NCI-H1694 treated with DMSO at 0.1 percent for 48 hours (cell line): Measurements from ENCODE around the gene IL12B.
"Not testable (repeated sequence)": the region's sequence is repeated elsewhere in the genome, so short reads cannot be mapped to it uniquely, and the experiment has no call there.

Source experiments
- DNase-seq: peaks from one replicate; lab custom pipeline; 2025; lab: John Stamatoyannopoulos, UW

Gene IL12B

DNA sequence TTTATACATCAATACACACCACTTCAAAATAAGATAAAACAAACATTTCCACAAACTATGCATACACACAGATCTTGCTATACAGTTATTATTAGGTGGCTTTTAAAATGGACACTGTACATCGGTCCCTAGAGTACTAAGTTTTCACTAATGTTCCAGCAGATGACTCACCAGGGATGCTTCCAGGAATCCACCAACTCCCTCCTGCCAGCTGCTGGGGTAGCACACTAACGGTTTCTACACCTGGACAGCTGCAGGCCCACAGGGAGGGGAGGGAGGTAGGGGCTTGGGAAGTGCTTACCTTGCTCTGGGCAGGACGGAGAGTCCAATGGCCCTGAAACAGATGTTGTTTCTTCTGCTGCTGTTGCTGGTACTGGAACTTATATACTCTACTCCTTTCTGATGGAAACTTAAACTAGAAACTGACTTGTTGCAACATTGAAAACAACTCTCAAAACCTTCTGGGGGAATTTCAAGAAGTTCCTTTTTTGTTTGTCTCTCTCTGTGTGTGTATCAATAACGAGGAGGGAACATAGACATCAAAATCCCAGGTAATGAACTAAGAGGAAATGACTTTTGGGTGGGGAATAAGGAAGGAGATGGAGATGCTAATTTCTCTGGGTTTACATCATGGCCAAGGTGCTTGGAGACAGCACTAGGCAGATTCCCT, at the start of gene IL12B:
Gene IL12B, minus strand, starts transcription at position 357 of the 670 bp plus-strand sequence. CDS start 3,705 bp downstream, outside the sequence.
- no peak for DNase-seq

DNA sequence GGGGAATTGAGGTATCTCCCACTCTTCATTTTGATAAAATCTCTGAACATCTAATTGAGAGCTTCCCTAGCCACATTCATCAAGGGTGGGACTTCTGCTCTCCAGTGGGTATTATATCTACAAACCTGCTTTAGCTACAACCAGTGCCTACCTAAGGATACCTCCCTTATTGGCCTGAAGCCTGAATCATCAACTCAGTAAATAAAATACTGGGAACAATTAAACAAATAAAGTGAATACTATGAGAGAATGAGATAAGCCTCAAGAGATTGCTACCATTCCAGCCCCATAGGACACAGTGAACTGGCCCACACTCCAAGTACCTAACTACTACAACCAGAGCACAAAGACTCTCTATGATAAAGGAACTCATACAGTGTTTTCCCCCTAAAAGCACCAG, 47.4 kb upstream of the IL12B start:
- no peak for DNase-seq

DNA sequence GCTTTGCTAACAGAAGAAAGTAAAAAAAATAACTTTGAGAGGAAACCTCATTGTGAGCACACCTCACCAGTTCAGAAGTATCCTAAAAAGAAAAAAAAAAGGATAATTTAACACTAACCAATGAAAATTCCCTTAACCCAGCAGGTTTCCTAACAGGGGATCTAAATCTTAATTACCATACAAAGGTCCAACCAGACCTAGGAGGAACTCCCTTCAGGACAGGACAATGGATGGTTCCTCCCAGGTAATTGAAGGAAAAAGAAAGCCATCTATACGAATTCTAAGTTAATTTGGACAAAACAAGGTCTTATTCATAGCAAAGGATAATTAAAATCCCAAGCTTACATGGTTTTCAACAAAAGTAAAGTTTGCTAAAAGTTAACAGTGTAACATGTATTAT, 37.6 kb upstream of the IL12B start:
- DNase-seq: not testable (repeated sequence)

DNA sequence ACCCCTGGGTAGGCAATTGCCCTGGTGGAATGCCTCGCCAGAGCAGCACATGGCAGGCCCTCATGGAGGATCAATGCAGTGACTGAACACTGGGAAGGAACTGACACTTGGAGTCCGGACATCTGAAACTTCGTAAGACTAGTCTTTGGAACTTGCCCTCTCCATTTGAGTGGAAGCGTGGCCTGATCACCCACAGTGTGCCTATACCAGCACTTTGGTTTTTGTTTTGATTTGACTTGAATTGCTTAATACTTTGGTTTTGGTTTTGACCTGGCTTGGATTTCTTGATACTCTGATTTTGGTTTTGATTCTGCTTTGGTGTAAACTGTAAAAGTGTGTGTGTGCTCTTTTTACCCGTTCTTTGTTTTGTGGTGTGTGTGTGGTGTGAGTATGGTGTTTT, 36.5 kb upstream of the IL12B start:
- DNase-seq: not testable (repeated sequence)

DNA sequence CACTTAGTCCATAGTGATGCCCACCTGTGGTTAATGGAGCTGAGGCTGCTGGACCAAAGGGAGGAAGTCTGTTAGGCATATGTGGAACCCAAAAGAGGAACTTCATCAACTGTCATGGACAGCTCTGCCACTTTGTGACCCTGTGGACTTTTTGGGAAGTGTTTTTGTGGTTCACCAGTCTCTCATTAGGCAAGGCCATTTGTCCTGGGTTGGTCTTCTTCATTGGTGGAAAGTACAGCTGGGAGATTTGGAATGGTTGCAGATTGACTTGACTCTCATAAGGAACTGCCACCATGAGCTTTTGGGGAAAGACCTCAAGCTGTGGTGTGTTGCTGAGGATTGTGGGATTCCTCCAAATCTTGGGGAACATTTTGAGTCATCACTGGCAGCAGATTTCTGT, 31.9 kb upstream of the IL12B start:
- DNase-seq: peak; percentile 6

DNA sequence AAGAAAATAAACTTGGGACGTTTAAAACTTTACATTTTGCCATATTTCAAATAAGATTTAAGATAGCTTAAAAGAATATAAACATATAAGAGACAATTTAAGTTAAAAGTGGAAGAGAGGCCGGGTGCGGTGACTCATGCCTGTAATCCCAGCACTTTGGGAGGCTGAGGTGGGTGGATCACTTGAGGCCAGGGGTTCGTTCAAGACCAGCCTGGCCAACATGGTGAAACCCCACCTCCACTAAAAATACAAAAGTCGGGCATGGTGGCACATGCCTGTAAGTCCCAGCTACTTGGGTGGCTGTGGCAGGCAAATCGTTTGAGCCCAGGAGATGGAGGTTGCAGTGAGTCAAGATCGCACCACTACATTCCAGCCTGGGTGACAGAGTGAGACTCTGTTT, 29.6 kb upstream of the IL12B start:
- DNase-seq: not testable (repeated sequence)

DNA sequence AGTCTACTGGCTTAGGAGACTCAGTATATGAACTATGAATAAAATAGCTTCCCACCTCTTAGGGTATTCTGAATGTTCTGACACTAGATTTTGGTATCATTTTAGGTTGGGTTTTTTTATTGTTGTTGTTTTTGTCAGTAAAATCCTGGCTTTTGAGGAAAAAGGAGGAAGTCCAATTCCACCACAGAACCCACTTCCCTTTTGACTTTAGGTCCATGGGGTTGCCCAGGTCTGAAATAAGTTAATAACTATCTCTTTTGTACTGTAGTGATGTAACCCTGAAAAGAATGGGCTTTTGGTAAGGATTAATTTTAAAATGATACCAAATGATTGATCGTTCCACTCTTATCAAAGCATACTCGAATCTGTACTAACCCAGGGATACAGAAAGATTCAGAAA, 29.1 kb upstream of the IL12B start:
- no peak for DNase-seq

DNA sequence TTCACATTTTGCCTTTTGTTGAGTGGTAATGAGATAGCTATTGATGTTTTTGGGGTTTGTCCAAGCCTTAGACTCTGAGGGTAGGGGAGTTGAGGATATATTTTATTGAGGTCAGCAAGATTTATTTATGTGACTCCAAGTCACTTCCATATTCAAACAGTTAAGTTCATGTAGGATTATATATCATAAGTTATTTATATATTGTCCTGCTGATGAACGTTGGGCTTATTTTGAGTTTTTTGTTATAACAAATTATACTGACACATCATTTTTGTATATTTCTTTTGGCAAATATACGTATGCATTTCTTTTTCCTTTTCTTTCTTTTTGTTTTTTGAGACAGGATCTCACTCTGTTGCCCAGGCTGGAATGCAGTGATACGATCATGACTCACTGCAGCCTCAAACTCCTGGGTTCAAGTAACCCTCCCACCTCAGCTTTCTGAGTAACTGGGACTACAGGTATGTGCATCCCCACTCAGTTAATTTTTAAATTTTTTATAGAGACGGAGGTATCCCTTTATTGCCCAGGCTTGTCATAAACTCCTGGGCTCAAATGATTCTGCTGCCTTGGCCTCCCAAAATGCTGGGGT, 23.5 kb upstream of the IL12B start:
- DNase-seq: no peak

DNA sequence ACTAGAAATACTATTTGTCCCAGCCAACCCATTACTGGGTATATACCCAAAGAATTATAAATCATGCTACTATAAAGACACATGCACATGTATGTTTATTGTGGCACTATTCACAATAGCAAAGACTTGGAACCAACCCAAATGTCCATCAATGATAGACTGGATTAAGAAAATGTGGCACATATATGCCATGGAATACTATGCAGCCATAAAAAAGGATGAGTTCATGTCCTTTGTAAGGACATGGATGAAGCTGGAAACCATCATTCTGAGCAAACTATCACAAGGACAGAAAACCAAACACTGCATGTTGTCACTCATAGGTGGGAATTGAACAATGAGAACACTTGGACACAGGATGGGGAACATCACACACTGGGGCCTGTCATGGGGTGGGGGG, 20.4 kb upstream of the IL12B start:
- not testable (repeated sequence) for DNase-seq

DNA sequence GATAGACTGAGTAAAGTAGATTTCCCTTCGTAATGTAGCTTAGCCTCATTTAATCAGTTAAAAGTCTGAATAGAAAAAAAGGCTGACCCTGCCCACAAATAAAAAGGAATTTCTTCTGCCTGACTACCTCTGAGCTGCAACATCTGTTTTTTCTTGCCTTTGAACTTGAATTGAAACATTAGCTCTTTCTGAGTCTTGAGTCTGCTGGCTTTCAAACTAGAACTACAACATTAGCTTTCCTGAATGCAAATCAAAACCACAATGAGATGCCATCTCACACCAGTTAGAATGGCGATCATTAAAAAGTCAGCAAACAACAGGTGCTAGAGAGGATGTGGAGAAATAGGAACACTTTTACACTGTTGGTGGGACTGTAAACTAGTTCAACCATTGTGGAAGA, 19.9 kb upstream of the IL12B start:
- not testable (repeated sequence) for DNase-seq

DNA sequence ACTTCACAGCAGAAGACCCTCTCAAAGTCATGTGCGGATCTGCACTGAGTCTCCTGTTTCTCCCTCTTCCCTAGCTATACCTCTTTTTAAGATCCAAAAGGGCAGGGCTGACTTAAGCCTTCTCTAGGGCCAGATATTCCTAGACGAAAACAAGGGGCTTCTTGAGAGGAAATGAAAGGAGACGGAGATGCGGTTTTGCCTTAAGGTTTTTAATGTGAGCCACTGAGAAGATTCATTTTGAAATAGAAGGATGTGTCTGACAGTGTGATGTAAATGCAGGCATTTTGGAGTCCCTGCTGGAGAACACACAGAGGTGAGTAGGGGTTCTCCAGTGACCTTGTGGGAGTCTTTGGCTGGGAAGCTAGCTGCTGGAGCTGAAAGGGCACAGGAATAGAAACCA, 15.6 kb upstream of the IL12B start:
- no peak for DNase-seq

DNA sequence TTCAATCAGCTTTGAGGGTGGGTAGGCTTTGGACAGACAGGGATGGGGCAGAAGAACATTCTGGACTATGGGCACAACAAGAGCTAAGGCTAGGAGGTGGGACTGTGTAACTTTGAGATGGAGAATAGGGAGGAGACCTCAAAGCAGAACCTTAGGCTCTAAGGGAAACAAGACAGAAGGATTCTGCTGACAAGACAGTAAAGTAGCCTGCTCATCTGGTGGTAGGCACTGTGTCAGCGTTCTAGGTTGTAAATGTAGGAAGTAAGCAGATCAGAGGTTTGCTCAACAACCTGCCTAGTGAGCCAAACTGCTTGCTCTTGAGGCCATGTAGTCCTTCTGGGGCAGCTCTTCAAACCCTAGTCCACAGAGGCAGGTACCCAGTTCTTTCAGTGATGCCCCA, 15.0 kb upstream of the IL12B start:
- no peak for DNase-seq

DNA sequence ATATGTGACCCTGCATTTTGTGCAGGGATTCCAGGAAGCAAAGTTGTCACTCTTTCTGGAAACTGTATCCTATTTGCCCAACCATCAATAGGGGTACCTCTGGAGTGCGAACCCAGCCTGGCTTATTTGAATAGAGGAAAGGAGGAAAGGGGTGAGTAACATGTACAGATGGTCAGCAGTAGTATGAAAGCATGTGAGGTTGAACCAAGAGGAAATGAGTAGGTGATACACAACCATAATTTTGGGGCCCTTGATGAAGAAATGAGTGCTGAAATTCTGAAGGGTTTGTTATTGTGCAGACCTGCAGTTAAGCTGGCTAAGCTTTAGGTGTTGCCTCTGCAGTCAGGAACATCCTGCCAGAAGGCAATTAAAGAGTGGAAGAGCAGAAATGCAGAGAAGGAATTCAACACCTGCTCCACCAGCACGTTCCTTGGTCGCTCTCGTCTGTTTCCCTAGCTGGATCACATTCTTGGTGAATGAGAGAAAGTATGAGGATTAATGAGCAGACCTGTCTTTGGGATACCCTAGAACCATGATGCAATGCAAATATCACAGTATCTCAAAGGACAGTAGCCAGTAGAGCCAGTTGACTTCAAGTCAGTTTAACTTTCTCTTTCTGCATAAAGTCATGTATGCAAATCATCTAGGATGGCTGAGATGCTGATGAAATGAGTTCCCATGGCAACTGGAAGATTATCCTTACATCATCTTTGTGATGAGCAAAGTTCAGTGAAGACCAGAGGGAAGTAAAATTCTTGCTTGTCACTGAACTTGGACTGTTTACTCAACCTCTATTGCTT, 13.2 kb upstream of the IL12B start:
- DNase-seq: no peak

DNA sequence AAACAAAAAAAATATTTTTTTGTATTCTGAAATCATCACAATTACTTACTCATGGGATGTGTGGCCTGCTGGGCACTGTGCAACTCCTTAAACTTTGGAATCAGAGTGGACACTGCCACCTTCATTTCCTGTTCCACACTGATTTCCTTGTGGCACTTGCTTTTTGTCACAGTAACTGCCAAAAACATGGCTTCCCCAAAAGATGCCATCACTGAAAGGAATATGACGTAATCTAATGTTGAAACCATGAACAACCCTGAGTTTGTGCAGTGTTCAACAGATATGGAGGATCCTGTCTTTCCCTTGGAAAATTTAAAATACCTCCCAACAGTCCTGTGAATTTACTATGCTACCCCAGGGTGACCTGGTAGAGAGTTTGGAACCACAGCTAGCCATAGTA, 12.6 kb upstream of the IL12B start:
- no peak for DNase-seq

DNA sequence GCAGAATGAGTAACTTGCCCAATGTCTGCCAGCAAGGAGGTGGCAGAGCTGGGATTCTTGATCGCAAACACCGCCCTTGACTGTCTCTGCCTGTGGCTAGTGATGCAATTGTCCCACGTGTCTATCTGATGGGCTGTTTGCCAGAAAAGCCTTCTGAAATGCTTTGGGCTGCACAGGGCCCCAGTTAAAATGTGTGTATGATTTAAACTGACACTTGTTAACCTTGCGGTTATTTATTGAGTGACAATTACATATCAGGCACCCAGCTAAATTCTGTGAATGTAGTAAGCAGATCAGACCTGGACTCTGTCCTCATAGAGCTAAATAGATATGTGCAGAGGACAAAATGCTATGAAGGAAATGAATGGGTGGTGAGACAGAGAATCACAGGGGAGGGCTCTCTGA, 11.6 kb upstream of the IL12B start:
- DNase-seq: no peak

DNA sequence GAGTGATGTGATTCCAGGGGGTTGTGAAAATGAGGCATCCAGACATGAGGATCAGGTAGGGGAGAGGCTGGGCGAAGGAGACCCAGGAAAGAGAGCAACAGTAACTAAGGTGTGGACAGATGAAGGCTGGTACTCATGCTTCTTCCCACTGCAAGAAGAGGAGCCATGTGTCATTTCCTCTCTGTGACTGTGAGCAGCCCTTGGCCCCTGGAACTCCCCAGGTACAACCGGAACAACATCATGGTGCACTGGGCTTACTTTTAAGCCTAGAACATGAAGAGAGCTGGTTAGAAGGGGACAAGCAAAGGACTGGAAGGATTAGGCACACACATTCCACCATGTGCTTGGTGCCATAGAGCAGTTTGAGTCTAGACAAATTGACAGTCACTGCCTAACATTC, 10.9 kb upstream of the IL12B start:
- no peak for DNase-seq

DNA sequence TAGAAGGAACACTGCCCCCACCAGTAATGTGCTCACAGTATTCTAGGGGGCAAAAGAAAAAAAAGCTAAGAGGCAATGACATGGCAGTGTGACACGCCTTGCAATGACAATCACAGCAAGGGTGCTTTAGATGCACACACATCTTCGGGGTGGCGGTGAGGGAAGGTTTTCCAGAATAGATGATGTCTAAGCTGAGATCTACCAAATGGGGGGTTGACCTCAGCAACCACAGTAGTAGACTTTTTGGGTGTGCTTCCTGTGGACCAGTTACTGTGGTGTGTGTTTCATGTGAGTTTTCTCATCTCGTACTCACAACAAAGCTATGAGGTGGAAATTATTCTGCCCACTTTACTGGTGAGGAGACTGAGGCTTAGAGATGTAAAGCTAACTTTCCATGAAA, 10.2 kb upstream of the IL12B start:
- DNase-seq: no peak

DNA sequence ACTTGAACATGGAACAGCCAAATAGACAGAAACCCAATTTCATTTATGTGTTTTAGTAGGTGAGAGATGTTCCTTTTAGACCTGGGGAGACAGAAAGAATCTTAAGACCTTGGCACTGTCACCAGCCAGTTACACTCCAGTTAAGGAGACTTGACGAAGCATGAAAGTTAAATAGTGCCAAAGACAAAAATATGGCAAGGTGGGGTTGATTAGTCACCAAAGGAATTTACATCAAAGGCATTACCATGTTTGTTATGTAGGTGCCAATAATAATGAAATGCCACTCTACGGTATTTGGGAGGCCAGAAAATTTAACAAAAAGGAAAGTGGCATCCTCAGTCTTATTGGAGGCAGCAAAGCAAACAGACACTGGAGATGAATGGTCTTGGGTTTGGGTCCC, 9.2 kb upstream of the IL12B start:
- no peak for DNase-seq

DNA sequence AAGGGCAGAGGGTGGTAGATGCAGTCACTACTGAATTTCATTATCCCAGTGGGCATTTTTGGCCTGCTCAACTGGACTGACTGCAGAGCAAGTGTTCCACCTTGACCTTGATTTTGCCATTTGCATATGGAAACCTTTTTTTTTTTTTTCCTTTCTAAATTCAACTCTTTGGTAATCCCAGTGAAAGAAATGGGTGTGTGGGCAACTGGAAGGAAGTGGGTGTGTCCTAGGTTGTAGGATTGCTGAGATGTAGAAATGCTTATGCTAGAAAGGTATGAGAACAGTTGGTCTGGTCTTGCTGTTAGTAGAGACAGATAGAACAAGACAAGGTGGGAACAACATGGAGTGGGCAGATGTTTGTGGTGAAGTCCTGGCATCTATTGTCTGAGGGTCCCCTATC, 7.8 kb upstream of the IL12B start:
- DNase-seq: no peak

DNA sequence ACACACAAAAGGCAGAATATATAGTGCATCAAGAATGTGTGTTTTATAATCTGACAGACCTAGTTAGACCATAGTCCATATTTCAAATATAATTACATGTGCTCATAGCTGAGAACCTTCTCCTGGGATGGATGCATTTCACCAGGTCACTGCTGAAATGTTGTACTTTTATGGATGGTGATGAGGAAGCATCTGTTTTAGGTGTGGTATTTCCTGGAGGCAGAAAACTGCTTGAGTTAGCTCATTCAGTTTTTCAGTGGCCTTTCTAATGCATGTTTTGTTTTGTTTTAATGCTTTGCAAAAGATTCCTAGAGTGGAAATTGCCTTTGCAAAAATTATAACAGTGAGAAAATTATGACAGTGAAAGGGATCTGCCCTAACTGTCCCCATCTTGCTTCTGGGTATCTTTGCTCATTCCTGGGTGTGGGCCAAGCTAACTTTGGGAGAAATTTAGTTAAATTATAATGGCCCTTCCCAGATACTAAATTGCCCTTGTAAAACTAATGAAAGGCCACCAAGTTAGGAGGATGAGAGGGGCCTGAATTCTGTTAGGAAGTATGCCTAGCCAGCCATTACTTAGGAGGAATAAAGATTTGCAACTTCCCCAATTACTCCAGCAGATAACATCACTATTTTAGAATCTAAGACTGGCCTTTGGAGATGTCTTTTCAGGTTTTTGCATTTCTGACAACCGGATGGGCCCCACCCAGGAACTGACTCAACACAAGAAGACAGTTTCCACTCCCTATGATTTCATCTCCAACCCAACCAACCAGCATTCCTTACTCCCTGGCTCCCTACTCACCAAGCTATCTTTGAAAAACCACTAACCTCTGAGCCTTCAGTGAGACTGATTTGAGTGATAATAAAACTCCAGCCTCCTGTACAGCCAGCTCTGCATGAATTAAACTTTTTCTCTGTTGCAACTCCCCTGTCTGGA, 7.0 kb upstream of the IL12B start:
- DNase-seq: no peak

DNA sequence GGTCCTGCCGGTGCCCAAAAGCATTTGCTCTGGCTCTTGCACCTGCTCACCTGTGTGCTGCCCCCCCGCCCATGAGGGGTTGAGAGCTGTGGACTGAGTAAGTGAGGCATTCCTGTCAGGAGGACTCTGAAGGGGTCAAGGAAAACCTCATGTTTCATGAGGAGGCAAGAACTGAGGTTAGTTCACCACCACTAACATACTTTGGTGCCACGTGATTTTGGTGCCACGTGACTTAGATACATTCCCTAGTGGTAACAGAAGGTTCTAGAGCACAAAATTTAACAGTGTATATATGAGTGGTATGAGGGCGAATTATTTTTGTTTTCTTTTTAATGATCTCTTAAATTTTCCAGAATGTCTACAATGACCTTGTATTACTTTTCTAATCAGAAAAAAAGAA, 6.3 kb upstream of the IL12B start:
- DNase-seq: no peak

DNA sequence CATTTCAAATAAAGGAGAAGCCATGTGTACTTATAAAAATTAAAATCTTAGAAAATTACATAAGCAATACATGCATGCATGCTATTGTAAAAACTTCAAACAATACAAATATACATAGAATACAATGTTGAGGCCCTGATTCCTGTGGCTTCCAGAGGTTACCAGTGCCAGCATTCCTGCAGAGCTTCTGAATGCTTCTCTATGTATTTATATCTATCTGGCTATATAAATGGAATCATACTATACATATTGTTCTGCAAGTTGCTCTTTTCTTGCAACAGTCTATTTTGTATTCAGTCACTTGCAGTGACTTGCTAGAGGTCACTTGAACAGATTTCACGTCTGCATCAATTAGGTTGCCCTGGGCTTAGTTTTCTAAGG, 3.2 kb upstream of the IL12B start:
- no peak for DNase-seq
